Keratinocyte (primary cell): Measurements from ENCODE around the gene LRRC43. TPM values are rescaled to one million over a fixed set of nuclear protein-coding genes. Genes with fewer than 3 reads are reported as not detected.

Source experiments
- DNase-seq: peaks from one replicate; pipeline ENCODE4 v3.0.0-alpha.2; 2011; ENCODE audit warnings: low read depth, missing footprints, low spot score
- FAIRE-seq: peaks from 2 replicates; lab custom pipeline; 2011; peaks lifted over from hg19 to GRCh38; lab: Jason Lieb, UNC
- H2AFZ ChIP-seq: 2 replicates; pipeline ENCODE4 v1.6.0; 2012; ENCODE audit warnings: low read length, control low read depth, inconsistent platforms; ENCODE audit not compliant: control insufficient read depth
- H3K27ac ChIP-seq: 2 replicates; pipeline ENCODE4 v1.5.1; 2011; ENCODE audit warnings: low read length; ENCODE audit not compliant: control insufficient read depth, insufficient read depth
- H3K27me3 ChIP-seq: 3 replicates; pipeline ENCODE4 v1.6.0; 2011; ENCODE audit warnings: low read length; ENCODE audit not compliant: control insufficient read depth, insufficient read depth; ENCODE audit errors: extremely low read depth
- H3K36me3 ChIP-seq, 2 experiments: 2 replicates in 1 of 2; 3 replicates in 1 of 2; pipeline ENCODE4 v1.5.1; 2011; ENCODE audit warnings: low read length in 2 of 2, mild to moderate bottlenecking in 1 of 2; ENCODE audit not compliant: control insufficient read depth in 2 of 2, insufficient read depth in 2 of 2; ENCODE audit errors: extremely low read depth in 1 of 2
- H3K4me1 ChIP-seq: 3 replicates; pipeline ENCODE4 v1.5.1; 2011; ENCODE audit warnings: low read length; ENCODE audit not compliant: control insufficient read depth, insufficient read depth; ENCODE audit errors: extremely low read depth
- H3K4me2 ChIP-seq: 3 replicates; pipeline ENCODE4 v1.6.0; 2011; ENCODE audit warnings: low read depth, low read length; ENCODE audit not compliant: control insufficient read depth, insufficient read depth; ENCODE audit errors: extremely low read depth
- H3K4me3 ChIP-seq, 3 experiments: fragments of 200-600 bp in 1 of 3; sonication (generic) in 1 of 3; 2 replicates in 2 of 3; 3 replicates in 1 of 3; pipeline ENCODE4 v1.5.1; 2011 to 2016; ENCODE audit warnings: low read length in 3 of 3, mild to moderate bottlenecking in 3 of 3, control low read depth in 2 of 3, inconsistent platforms in 1 of 3, low read depth in 1 of 3, mixed read lengths in 1 of 3, mixed run types in 1 of 3, moderate library complexity in 1 of 3; ENCODE audit not compliant: control insufficient read depth in 2 of 3, insufficient read depth in 2 of 3; ENCODE audit errors: extremely low read depth in 1 of 3
- H3K79me2 ChIP-seq: 2 replicates; pipeline ENCODE4 v1.6.0; 2012; ENCODE audit warnings: low read length; ENCODE audit not compliant: control insufficient read depth, insufficient read depth
- H3K9ac ChIP-seq: 3 replicates; pipeline ENCODE4 v1.6.0; 2011; ENCODE audit warnings: low read length; ENCODE audit not compliant: control insufficient read depth, insufficient read depth; ENCODE audit errors: extremely low read depth
- H3K9me1 ChIP-seq: 3 replicates; pipeline ENCODE4 v1.6.0; 2011; ENCODE audit warnings: low read length; ENCODE audit not compliant: control insufficient read depth, insufficient read depth; ENCODE audit errors: extremely low read depth
- H3K9me3 ChIP-seq: 2 replicates; pipeline ENCODE4 v1.5.1; 2012; ENCODE audit warnings: low read depth, low read length; ENCODE audit not compliant: control insufficient read depth
- H4K20me1 ChIP-seq: 3 replicates; pipeline ENCODE4 v1.6.0; 2011; ENCODE audit warnings: low read length; ENCODE audit not compliant: control insufficient read depth, insufficient read depth; ENCODE audit errors: extremely low read depth
- CTCF ChIP-seq, 3 experiments: IDR thresholded peaks in 1 of 3; conservative IDR thresholded peaks in 1 of 3; optimal IDR thresholded peaks in 1 of 3; 2 replicates in 2 of 3; 3 replicates in 1 of 3; pipeline versions ENCODE3 to v1.5.1; 2011; ENCODE audit warnings: low read length in 3 of 3, mild to moderate bottlenecking in 3 of 3, moderate library complexity in 2 of 3, control low read depth in 1 of 3, inconsistent platforms in 1 of 3; ENCODE audit not compliant: insufficient read depth in 2 of 3; ENCODE audit errors: extremely low read depth in 1 of 3
- EZH2 ChIP-seq: IDR thresholded peaks from one replicate; pipeline ENCODE4 v1.6.1; 2012; ENCODE audit warnings: inconsistent platforms, mild to moderate bottlenecking, low read length, moderate library complexity
- dilution Hi-C: fragments of 300-500 bp; cut with MboI; formaldehyde crosslinking; loops from one replicate; pipeline ENCODE4 v1.7.0; 2020; ENCODE audit warnings: low sequenced_read_pairs; ENCODE audit not compliant: extremely low pct_ligation_motif_present
- polyA plus RNA-seq, 5 experiments: library from polyadenylated mRNA; depleted of rRNA in 3 of 5; stranded (reverse) in 3 of 5; stranded (forward) in 1 of 5; unstranded in 1 of 5; fragments of >200 nt; gene quantifications; 1 replicate in 1 of 5; 2 replicates in 3 of 5; 3 replicates in 1 of 5; pipeline versions ENCODE4 v1.2.1 to v1.2.3, GENCODE V29; 2011 to 2012; ENCODE audit warnings: missing spikeins in 2 of 5, low read depth in 1 of 5, low replicate concordance in 1 of 5

The LRRC43 gene
- polyA plus RNA-seq, 1 donor (not counting 4 experiments of a cell fraction or from before 2014, with no cell fraction given) = 0.45 TPM

- Histone ChIP-seq H3K9ac (no peak overlapping the region), H3K36me3 (peaks cover 26% of the 10 kb centered on the region in 2 experiments), H3K4me1 (no peaks in the 10 kb centered on the region), H3K27me3 (no peaks in the 10 kb centered on the region), H3K4me3 (no peak overlapping the region), H4K20me1 (no peaks in the 10 kb centered on the region), H3K4me2 (no peak overlapping the region), H3K79me2 (peaks cover 17% of the 10 kb centered on the region), H3K9me3 (no peaks in the 10 kb centered on the region), H3K27ac (no peak overlapping the region), H3K9me1 (no peaks in the 10 kb centered on the region), H2AFZ (no peak overlapping the region)
- DNase-seq (no peak), FAIRE-seq (no peak)
- no peak for TF ChIP-seq CTCF (optimal IDR thresholded peaks at IDR 0.05 in 1 of 3, IDR thresholded peaks at IDR 0.05 in 1 of 3, conservative IDR thresholded peaks at IDR 0.05 in 1 of 3; ENCODE audit: extremely low read depth in 1 of 3, insufficient read depth in 2 of 3, low read length in 3 of 3)
- no peak for TF ChIP-seq EZH2
- dilution Hi-C loops = no loop called here
Observed at GRCh38 chr12:122216445-122216844, 33.5 kb downstream of the LRRC43 start.

GRCh38 chr12:122225683-122226365, 42.9 kb downstream of the LRRC43 start, which contains the start of gene DIABLO:
DIABLO (minus strand) TSS chr12:122226052; CDS start chr12:122226014, 38 bp downstream.
- Histone ChIP-seq H3K9me1 (peaks cover 3% of the 10 kb centered on the region), H3K36me3 (peaks cover 9 to 14% of the 10 kb centered on the region in 2 experiments), H3K4me2 (peak within 1 kb of the TSS; percentile 86), H3K9me3 (no peaks in the 10 kb centered on the region), H4K20me1 (peaks cover 3% of the 10 kb centered on the region), H3K4me1 (peaks cover 16% of the 10 kb centered on the region), H3K27ac (peak within 1 kb of the TSS; percentile 90), H3K9ac (peak within 1 kb of the TSS; percentile 90), H2AFZ (peak within 1 kb of the TSS; percentile 97), H3K27me3 (no peaks in the 10 kb centered on the region), H3K79me2 (peaks cover 45% of the 10 kb centered on the region), H3K4me3 (peak within 1 kb of the TSS; percentile 94 to 96 (median 96))
- FAIRE-seq (peak; percentile 91), DNase-seq (peak; percentile 92)
- TF ChIP-seq EZH2 = no peak
- no peak for TF ChIP-seq CTCF (optimal IDR thresholded peaks at IDR 0.05 in 1 of 3, IDR thresholded peaks at IDR 0.05 in 1 of 3, conservative IDR thresholded peaks at IDR 0.05 in 1 of 3; ENCODE audit: extremely low read depth in 1 of 3, insufficient read depth in 2 of 3, low read length in 3 of 3)
- dilution Hi-C loops = no loop called here
